ENCODE measurements around the gene CD22. TPM values are rescaled to one million over a fixed set of nuclear protein-coding genes. Genes with fewer than 3 reads are reported as not detected.

The CD22 gene
- total and polyA plus RNA-seq, 10 of the 15 experiments (the other 5 are each of a cell fraction or from before 2014, with no cell fraction given), result 23.0 to 344 (median 181) TPM

DNA sequence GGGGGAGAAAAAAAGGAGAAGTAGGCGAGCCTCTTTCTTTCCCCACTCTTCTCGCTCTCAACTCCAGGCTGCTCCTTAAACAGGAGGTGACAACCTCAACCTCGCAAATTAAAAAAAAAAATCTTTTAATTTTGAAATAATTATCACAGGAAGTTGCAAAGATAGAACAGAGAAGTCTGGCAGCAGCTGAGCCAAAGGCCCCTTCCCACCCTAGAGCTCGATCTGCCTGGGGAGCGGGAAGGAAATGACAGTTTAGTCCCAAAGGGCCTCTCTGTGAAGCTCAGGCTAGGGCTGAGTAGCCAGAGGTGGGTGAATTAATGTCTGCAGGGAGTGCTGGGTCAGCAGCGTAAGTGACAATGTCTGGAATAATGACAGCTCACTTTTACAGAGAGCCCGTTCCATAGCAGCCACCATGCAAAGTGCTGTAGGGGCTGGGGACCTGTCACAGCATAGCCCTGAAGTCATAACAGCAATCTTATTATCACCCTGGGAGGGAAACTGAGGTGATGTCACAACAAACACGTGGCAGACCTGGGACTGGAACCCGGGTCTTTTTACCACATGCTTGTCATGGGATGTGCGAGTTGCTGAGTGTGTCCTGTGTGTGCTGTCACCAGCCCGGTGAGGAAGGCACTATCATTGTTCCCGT is 8.8 kb upstream of the CD22 start (continued):
- TF ChIP-seq, protein P1, sequence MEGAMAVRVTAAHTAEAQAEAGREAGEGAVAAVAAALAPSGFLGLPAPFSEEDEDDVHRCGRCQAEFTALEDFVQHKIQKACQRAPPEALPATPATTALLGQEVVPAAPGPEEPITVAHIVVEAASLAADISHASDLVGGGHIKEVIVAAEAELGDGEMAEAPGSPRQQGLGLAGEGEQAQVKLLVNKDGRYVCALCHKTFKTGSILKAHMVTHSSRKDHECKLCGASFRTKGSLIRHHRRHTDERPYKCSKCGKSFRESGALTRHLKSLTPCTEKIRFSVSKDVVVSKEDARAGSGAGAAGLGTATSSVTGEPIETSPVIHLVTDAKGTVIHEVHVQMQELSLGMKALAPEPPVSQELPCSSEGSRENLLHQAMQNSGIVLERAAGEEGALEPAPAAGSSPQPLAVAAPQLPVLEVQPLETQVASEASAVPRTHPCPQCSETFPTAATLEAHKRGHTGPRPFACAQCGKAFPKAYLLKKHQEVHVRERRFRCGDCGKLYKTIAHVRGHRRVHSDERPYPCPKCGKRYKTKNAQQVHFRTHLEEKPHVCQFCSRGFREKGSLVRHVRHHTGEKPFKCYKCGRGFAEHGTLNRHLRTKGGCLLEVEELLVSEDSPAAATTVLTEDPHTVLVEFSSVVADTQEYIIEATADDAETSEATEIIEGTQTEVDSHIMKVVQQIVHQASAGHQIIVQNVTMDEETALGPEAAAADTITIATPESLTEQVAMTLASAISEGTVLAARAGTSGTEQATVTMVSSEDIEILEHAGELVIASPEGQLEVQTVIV (IDR thresholded peaks at IDR 0.05; ENCODE audit: borderline replicate concordance, partially characterized antibody), result no peak
- TF ChIP-seq, protein P2, sequence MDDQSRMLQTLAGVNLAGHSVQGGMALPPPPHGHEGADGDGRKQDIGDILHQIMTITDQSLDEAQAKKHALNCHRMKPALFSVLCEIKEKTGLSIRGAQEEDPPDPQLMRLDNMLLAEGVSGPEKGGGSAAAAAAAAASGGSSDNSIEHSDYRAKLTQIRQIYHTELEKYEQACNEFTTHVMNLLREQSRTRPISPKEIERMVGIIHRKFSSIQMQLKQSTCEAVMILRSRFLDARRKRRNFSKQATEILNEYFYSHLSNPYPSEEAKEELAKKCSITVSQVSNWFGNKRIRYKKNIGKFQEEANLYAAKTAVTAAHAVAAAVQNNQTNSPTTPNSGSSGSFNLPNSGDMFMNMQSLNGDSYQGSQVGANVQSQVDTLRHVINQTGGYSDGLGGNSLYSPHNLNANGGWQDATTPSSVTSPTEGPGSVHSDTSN (IDR thresholded peaks at IDR 0.05; ENCODE audit: insufficient replicate concordance, low read depth, low read length), result no peak
- TF ChIP-seq, protein P3, sequence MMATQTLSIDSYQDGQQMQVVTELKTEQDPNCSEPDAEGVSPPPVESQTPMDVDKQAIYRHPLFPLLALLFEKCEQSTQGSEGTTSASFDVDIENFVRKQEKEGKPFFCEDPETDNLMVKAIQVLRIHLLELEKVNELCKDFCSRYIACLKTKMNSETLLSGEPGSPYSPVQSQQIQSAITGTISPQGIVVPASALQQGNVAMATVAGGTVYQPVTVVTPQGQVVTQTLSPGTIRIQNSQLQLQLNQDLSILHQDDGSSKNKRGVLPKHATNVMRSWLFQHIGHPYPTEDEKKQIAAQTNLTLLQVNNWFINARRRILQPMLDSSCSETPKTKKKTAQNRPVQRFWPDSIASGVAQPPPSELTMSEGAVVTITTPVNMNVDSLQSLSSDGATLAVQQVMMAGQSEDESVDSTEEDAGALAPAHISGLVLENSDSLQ (IDR thresholded peaks at IDR 0.05), result no peak
- TF ChIP-seq STAT1 (conservative IDR thresholded peaks at IDR 0.05) (no peak), ETV6 (conservative IDR thresholded peaks at IDR 0.05 in 1 of 2, IDR thresholded peaks at IDR 0.05 in 1 of 2; ENCODE audit: borderline replicate concordance in 1 of 2, low read depth in 1 of 2) (no peak), TCF12 (IDR thresholded peaks at IDR 0.05; ENCODE audit: low read depth, low read length) (no peak), SRF (IDR thresholded peaks at IDR 0.05; ENCODE audit: low read depth in 2 of 2, low read length in 2 of 2) (no peak), SUPT20H (IDR thresholded peaks at IDR 0.05; ENCODE audit: borderline replicate concordance, control insufficient read depth, low read depth, low read length) (no peak), MTA3 (IDR thresholded peaks at IDR 0.05; ENCODE audit: borderline replicate concordance, low read length) (no peak), ZZZ3 (IDR thresholded peaks at IDR 0.05; ENCODE audit: control insufficient read depth, insufficient read length, low read depth) (no peak), EZH2 (IDR thresholded peaks at IDR 0.05; ENCODE audit: borderline replicate concordance, control insufficient read depth, low read depth, low read length) (no peak), PAX8 (IDR thresholded peaks at IDR 0.05) (no peak), CREB1 (IDR thresholded peaks at IDR 0.05; ENCODE audit: low read depth) (no peak), POLR2A (IDR thresholded peaks at IDR 0.05; ENCODE audit: low read depth, low read length) (no peak), HDAC2 (IDR thresholded peaks at IDR 0.05) (no peak), LARP7 (IDR thresholded peaks at IDR 0.05) (no peak)
- TF ChIP-seq, protein P4, sequence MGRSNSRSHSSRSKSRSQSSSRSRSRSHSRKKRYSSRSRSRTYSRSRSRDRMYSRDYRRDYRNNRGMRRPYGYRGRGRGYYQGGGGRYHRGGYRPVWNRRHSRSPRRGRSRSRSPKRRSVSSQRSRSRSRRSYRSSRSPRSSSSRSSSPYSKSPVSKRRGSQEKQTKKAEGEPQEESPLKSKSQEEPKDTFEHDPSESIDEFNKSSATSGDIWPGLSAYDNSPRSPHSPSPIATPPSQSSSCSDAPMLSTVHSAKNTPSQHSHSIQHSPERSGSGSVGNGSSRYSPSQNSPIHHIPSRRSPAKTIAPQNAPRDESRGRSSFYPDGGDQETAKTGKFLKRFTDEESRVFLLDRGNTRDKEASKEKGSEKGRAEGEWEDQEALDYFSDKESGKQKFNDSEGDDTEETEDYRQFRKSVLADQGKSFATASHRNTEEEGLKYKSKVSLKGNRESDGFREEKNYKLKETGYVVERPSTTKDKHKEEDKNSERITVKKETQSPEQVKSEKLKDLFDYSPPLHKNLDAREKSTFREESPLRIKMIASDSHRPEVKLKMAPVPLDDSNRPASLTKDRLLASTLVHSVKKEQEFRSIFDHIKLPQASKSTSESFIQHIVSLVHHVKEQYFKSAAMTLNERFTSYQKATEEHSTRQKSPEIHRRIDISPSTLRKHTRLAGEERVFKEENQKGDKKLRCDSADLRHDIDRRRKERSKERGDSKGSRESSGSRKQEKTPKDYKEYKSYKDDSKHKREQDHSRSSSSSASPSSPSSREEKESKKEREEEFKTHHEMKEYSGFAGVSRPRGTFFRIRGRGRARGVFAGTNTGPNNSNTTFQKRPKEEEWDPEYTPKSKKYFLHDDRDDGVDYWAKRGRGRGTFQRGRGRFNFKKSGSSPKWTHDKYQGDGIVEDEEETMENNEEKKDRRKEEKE (IDR thresholded peaks at IDR 0.05), result no peak
- TF ChIP-seq, protein P5, sequence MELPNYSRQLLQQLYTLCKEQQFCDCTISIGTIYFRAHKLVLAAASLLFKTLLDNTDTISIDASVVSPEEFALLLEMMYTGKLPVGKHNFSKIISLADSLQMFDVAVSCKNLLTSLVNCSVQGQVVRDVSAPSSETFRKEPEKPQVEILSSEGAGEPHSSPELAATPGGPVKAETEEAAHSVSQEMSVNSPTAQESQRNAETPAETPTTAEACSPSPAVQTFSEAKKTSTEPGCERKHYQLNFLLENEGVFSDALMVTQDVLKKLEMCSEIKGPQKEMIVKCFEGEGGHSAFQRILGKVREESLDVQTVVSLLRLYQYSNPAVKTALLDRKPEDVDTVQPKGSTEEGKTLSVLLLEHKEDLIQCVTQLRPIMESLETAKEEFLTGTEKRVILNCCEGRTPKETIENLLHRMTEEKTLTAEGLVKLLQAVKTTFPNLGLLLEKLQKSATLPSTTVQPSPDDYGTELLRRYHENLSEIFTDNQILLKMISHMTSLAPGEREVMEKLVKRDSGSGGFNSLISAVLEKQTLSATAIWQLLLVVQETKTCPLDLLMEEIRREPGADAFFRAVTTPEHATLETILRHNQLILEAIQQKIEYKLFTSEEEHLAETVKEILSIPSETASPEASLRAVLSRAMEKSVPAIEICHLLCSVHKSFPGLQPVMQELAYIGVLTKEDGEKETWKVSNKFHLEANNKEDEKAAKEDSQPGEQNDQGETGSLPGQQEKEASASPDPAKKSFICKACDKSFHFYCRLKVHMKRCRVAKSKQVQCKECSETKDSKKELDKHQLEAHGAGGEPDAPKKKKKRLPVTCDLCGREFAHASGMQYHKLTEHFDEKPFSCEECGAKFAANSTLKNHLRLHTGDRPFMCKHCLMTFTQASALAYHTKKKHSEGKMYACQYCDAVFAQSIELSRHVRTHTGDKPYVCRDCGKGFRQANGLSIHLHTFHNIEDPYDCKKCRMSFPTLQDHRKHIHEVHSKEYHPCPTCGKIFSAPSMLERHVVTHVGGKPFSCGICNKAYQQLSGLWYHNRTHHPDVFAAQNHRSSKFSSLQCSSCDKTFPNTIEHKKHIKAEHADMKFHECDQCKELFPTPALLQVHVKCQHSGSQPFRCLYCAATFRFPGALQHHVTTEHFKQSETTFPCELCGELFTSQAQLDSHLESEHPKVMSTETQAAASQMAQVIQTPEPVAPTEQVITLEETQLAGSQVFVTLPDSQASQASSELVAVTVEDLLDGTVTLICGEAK (IDR thresholded peaks at IDR 0.05; ENCODE audit: borderline replicate concordance), result no peak
